Fibroblast of pulmonary artery (primary cell): ENCODE results near the gene EEF2K.
"Not testable (repeated sequence)": the region's sequence is repeated elsewhere in the genome, so short reads cannot be mapped to it uniquely, and the experiment has no call there.

Experiments used
- DNase-seq: peaks from one replicate; pipeline ENCODE4 v3.0.0-alpha.2; 2010; ENCODE audit warnings: low read depth
- H3K4me3 ChIP-seq: replicated peaks from 2 replicates; pipeline ENCODE4 v1.5.1; 2011; ENCODE audit warnings: low read depth, mild to moderate bottlenecking, control low read depth, low read length, moderate library complexity
- CTCF ChIP-seq: IDR thresholded peaks from 2 replicates; pipeline ENCODE4 v1.5.1; 2011; ENCODE audit warnings: mild to moderate bottlenecking, control low read depth, low read length, inconsistent platforms; ENCODE audit errors: missing control alignments

The EEF2K gene

GRCh38 chr16:22299036-22299435 lies 93.0 kb downstream of the EEF2K start:
- H3K4me3 ChIP-seq, result no peak overlapping the region
- DNase-seq, result no peak
- TF ChIP-seq CTCF, result no peak

GRCh38 chr16:22300427-22301071 lies 94.5 kb downstream of the EEF2K start:
- DNase-seq, result peak; percentile 67
- H3K4me3 ChIP-seq, result no peak overlapping the region
- peak; percentile 73 for TF ChIP-seq CTCF

- DNase-seq, H3K4me3 ChIP-seq: not testable (repeated sequence)
Measured at GRCh38 chr16:22301423-22301822, 95.3 kb downstream of the EEF2K start.

- no peak for TF ChIP-seq CTCF
- H3K4me3 ChIP-seq, result no peak overlapping the region
- no peak for DNase-seq
Measured at GRCh38 chr16:22302776-22303363, 96.8 kb downstream of the EEF2K start.

GRCh38 chr16:22304411-22304810 lies 98.3 kb downstream of the EEF2K start:
- no peak overlapping the region for H3K4me3 ChIP-seq
- TF ChIP-seq CTCF, result no peak

GRCh38 chr16:22306788-22307187 lies 100.7 kb downstream of the EEF2K start:
- DNase-seq, result no peak

More at GRCh38 chr16:22304411-22304810, 98.3 kb downstream of the EEF2K start:
- DNase-seq, result no peak

GRCh38 chr16:22307838-22308237 lies 101.8 kb downstream of the EEF2K start:
- TF ChIP-seq CTCF, result no peak
- no peak overlapping the region for H3K4me3 ChIP-seq
- no peak for DNase-seq

More at GRCh38 chr16:22306788-22307187, 100.7 kb downstream of the EEF2K start:
- no peak overlapping the region for H3K4me3 ChIP-seq
- TF ChIP-seq CTCF, result no peak
